ENCODE results near the gene SENP5. TPM values are rescaled to one million over a fixed set of nuclear protein-coding genes. Genes with fewer than 3 reads are reported as not detected.

The SENP5 gene
- total RNA-seq, 1 experiment from 2014 or later: 52.3 TPM

DNA sequence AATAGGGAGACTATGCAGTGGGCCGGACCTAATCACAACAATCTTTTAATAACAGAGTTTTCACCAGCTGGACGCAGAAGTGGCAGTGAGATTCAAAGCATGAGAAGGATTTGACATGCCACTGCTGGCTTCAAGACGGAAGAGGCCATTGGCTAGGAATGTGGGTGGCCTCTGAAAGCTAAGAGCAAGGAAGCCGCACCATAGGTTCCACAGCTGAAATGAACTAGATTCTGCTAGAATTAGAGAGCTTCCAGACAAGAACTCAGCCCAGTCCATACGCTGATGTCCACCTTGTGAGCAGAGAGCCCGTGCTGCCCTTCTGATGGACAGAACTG lies 81.5 kb downstream of the SENP5 start:
- ChIA-PET POLR2A (ENCODE audit: unreplicated experiment) (no interaction called here), CTCF (no interaction called here)
- peaks cover 8% of the 10 kb centered on the region for H3K79me2 ChIP-seq (ENCODE audit: low read depth)
- BruUV-seq (replicated peaks): no TSS peak
- H2AFZ ChIP-seq: no peak overlapping the region
- no peaks in the 10 kb centered on the region for H3K36me3 ChIP-seq (ENCODE audit: low read depth)
- no peaks in the 10 kb centered on the region for H3K9me2 ChIP-seq (ENCODE audit: insufficient read depth)
- no peaks in the 10 kb centered on the region for H3K27me3 ChIP-seq (ENCODE audit: insufficient read depth, low read depth)
- H3K9me3 ChIP-seq (ENCODE audit: insufficient read depth, low read depth): no peaks in the 10 kb centered on the region
- no peak for DNase-seq
- no peak overlapping the region for H3K4me2 ChIP-seq
- H3K27ac ChIP-seq: no peak overlapping the region
- H4K20me1 ChIP-seq (ENCODE audit: insufficient read depth): no peaks in the 10 kb centered on the region
- H3F3A ChIP-seq (ENCODE audit: insufficient read depth, low read depth): peaks cover 11% of the 10 kb centered on the region; the same call in 1 of the 2 replicates
- no peaks in the 10 kb centered on the region for H3K4me1 ChIP-seq (replicated peaks; ENCODE audit: insufficient read depth)
- intact Hi-C loops (cut with micrococcal nuclease; ENCODE audit: unreplicated experiment): loop anchor here (10.0 kb wide), 3 partner anchors 114 to 424 kb away; no protein-coding TSS in a partner anchor
- H3K4me3 ChIP-seq: no peak overlapping the region
- TF ChIP-seq EZH2 (IDR thresholded peaks at IDR 0.05; ENCODE audit: low read depth): no peak
- TF ChIP-seq, protein P1, sequence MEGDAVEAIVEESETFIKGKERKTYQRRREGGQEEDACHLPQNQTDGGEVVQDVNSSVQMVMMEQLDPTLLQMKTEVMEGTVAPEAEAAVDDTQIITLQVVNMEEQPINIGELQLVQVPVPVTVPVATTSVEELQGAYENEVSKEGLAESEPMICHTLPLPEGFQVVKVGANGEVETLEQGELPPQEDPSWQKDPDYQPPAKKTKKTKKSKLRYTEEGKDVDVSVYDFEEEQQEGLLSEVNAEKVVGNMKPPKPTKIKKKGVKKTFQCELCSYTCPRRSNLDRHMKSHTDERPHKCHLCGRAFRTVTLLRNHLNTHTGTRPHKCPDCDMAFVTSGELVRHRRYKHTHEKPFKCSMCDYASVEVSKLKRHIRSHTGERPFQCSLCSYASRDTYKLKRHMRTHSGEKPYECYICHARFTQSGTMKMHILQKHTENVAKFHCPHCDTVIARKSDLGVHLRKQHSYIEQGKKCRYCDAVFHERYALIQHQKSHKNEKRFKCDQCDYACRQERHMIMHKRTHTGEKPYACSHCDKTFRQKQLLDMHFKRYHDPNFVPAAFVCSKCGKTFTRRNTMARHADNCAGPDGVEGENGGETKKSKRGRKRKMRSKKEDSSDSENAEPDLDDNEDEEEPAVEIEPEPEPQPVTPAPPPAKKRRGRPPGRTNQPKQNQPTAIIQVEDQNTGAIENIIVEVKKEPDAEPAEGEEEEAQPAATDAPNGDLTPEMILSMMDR (conservative IDR thresholded peaks at IDR 0.05): no peak

DNA sequence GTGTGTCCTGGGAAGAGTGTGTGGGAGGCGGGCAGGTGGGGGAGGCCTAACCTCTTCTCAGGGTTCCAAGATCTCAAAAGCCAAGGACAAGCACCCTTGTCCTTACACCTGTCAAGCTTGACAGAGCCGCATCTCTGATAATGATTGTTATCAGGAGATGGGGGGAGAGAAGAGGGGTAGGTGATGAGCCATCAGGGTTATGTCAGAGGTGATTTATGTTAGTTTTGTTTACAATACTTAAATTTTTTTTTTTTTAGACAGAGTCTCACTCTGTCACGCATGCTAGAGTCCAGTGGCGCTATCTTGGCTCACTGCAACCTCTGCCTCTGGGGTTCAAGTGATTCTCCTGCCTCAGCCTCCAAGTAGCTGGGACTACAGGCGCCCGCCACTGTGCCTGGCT lies 82.0 kb downstream of the SENP5 start:
- H3K79me2 ChIP-seq (ENCODE audit: low read depth): 0 out of 2 replicates have a peak, but pooled peaks cover 4% of the 10 kb centered on the region
- H2AFZ ChIP-seq: no peak overlapping the region
- ChIA-PET CTCF (no interaction called here), POLR2A (ENCODE audit: unreplicated experiment) (interaction anchor here (0.6 kb wide), 1 partner anchor 233 kb away, joined by 7 read pairs; no protein-coding TSS in a partner anchor)
- peaks cover 11% of the 10 kb centered on the region; the same call in 1 of the 2 replicates for H3F3A ChIP-seq (ENCODE audit: insufficient read depth, low read depth)
- H3K27ac ChIP-seq: no peak overlapping the region
- no peaks in the 10 kb centered on the region for H3K27me3 ChIP-seq (ENCODE audit: insufficient read depth, low read depth)
- no peaks in the 10 kb centered on the region for H3K9me3 ChIP-seq (ENCODE audit: insufficient read depth, low read depth)
- H3K9me2 ChIP-seq (ENCODE audit: insufficient read depth): no peaks in the 10 kb centered on the region
- intact Hi-C loops (cut with micrococcal nuclease; ENCODE audit: unreplicated experiment): loop anchor here (10.0 kb wide), 3 partner anchors 115 to 425 kb away; no protein-coding TSS in a partner anchor
- no peaks in the 10 kb centered on the region for H4K20me1 ChIP-seq (ENCODE audit: insufficient read depth)
- no peak for TF ChIP-seq EZH2 (IDR thresholded peaks at IDR 0.05; ENCODE audit: low read depth)
- TF ChIP-seq, protein P1 (conservative IDR thresholded peaks at IDR 0.05): no peak
- H3K4me2 ChIP-seq: no peak overlapping the region
- no TSS peak for BruUV-seq (replicated peaks)
- no peaks in the 10 kb centered on the region for H3K4me1 ChIP-seq (replicated peaks; ENCODE audit: insufficient read depth)
- no peak overlapping the region for H3K4me3 ChIP-seq
- DNase-seq: no peak
- no peaks in the 10 kb centered on the region for H3K36me3 ChIP-seq (ENCODE audit: low read depth)

DNA sequence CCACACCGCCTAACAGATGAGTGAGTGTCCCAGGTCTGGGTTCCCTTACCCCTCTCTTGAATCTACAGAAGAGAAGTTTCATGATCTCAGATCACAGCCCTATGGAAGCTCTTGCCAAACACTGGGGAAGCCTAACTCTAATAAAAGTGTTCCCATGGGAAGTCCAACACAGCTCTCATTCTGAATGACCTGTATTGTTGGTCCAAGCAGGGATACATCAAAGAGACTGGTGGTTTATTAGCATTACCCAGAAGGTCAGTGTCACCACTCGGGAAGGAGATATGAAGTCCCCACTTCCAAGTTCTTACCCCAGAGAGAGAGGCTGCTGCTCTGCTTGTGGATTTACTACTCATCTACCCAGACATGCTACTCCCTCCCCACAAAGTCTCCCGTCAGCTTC lies 83.7 kb downstream of the SENP5 start:
- no peak overlapping the region for H3K4me3 ChIP-seq
- ChIA-PET CTCF (interaction anchor here (0.5 kb wide), 1 partner anchor 232 kb away, joined by 4 read pairs; no protein-coding TSS in a partner anchor), POLR2A (ENCODE audit: unreplicated experiment) (no interaction called here)
- TF ChIP-seq EZH2 (IDR thresholded peaks at IDR 0.05; ENCODE audit: low read depth): no peak
- TF ChIP-seq, protein P1 (conservative IDR thresholded peaks at IDR 0.05): no peak
- H3K27me3 ChIP-seq (ENCODE audit: insufficient read depth, low read depth): no peaks in the 10 kb centered on the region
- no peaks in the 10 kb centered on the region for H3K9me2 ChIP-seq (ENCODE audit: insufficient read depth)
- no peaks in the 10 kb centered on the region for H3K79me2 ChIP-seq (ENCODE audit: low read depth)
- no peaks in the 10 kb centered on the region for H3K36me3 ChIP-seq (ENCODE audit: low read depth)
- DNase-seq: no peak
- intact Hi-C loops (cut with micrococcal nuclease; ENCODE audit: unreplicated experiment): no loop called here
- no peaks in the 10 kb centered on the region for H3K4me1 ChIP-seq (replicated peaks; ENCODE audit: insufficient read depth)
- no peaks in the 10 kb centered on the region for H4K20me1 ChIP-seq (ENCODE audit: insufficient read depth)
- H2AFZ ChIP-seq: no peak overlapping the region
- no peaks in the 10 kb centered on the region for H3K9me3 ChIP-seq (ENCODE audit: insufficient read depth, low read depth)
- no peak overlapping the region for H3K27ac ChIP-seq
- BruUV-seq (replicated peaks): no TSS peak
- no peak overlapping the region for H3K4me2 ChIP-seq
- peaks cover 1% of the 10 kb centered on the region; the same call in 1 of the 2 replicates for H3F3A ChIP-seq (ENCODE audit: insufficient read depth, low read depth)
